CD4-positive, alpha-beta T cell treated with Interleukin-2 at 100 ng/mL for 4 hours (primary cell): Measurements from ENCODE around the gene LOXL4.

Source experiments
- DNase-seq: peaks from one replicate; pipeline ENCODE4 v3.0.0-alpha.2; 2020; ENCODE audit warnings: low spot score

The LOXL4 gene

DNA sequence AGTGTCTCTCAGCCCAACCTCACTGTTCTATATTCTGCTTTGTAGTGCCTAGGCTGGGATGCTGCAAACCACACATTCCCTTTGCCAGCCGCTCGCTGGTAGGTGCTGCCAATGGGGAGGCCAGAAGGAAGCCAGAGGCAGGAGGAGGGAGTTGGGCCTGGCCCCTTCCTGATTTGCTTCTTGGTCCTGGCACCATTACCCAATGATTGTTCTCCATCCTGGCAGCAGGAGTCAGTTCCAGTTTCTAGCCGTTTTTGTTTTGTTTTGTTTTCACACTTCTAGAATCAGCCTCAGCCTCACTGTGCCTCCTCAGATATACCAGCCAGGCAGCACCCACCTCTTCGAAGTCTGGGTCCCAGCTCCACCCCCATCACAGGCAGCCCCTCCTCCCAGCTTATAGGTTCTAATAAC is 27.4 kb upstream of the LOXL4 start:
- no peak for DNase-seq

- DNase-seq, result no peak
Observed at GRCh38 chr10:98294270-98294627, 26.3 kb upstream of the LOXL4 start.

- DNase-seq, result no peak
Observed at GRCh38 chr10:98293550-98294269, 25.7 kb upstream of the LOXL4 start.

- DNase-seq, result no peak
Observed at GRCh38 chr10:98292971-98293370, 25.0 kb upstream of the LOXL4 start.

- DNase-seq, result no peak
Observed at GRCh38 chr10:98289802-98290209, 21.8 kb upstream of the LOXL4 start.

GRCh38 chr10:98287321-98287720 is 19.3 kb upstream of the LOXL4 start:
- DNase-seq, result no peak

- DNase-seq, result no peak
Observed at GRCh38 chr10:98286419-98286818, 18.4 kb upstream of the LOXL4 start.

DNA sequence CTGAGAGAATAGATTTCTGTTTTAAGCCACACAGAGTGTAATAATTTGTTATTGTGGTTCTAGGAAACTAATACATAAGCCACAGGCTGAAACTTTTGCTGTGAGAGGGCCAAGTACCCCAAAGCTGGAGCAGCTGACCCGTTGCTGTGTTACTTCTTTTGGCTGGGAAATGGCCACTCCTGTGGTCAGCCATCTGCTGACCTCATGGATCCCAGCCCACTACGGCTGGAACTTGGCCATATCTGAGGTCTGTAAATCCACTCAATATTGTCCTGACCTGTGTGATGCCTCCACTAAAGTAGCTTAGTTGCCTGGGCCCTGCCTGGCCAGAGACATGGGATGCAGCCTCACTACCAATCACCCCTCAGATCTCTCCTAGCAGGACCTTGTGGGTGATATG is 17.4 kb upstream of the LOXL4 start:
- DNase-seq, result no peak

GRCh38 chr10:98276311-98276710 is 8.3 kb upstream of the LOXL4 start:
- no peak for DNase-seq

DNA sequence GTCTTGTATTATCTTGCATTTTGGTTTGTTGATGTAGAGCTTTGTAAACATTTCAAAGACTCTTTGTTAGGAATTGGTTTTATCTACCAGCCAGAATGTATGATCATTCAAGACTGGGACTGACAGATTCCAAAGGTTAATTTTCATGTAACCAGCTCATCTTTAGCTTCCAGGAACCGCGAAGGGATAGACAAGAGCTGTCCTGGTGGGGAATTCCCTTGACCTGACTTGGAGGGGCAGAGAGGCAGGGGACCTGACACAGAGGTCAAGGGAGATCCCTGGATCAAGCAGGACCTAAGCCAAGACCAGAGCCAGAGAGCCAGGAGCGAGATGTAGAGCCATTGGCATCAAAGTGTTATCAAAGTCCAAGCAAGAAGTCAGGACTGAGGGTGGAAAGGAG is 6.6 kb upstream of the LOXL4 start:
- DNase-seq, result no peak

GRCh38 chr10:98273057-98273850 is 5.3 kb upstream of the LOXL4 start:
- no peak for DNase-seq

DNA sequence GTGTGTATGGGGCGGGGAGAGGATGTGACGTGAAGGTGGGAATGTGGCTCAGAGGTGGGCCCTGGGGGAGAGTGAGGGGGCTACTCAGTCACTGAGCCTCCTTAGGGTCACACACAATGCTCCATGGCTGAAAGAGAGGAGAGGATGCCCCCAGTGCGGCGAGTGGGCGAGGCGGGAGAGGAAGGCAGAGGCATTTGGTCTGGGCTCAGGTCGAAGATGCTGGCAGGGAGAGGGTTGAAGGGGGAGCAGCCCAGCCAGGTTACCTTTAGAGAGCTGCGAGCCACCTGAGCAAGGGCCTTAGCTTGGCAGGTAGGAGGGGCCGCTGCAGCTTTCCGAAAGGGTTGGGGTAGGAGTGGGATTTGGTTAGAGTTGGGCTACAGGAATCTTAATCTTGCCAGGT is 4.7 kb upstream of the LOXL4 start:
- no peak for DNase-seq

DNA sequence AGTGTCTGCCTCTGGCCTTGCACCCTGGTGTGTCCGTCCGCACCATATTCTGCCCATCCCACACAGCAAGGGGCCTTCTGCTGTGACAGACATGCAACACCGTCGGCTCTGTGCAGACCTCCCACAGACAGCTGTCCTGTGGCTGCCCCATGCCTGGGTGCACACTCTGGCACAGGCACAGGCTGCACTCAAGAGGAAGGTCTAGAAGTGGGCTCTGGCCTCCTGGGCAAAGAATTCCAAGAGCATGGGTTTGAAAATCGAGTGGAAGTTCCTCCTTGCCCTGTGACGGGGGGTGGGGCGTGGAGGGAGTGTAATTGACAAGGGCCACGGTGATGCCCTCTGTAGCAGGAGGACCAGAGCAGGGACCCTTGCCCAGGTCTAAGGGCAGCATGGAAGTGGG is 4.3 kb upstream of the LOXL4 start:
- no peak for DNase-seq

- DNase-seq, result no peak
Observed at GRCh38 chr10:98270786-98271185, 2.8 kb upstream of the LOXL4 start.

GRCh38 chr10:98270073-98270740 is 2.2 kb upstream of the LOXL4 start:
- DNase-seq, result no peak

- DNase-seq, result no peak
Observed at GRCh38 chr10:98269435-98269912, 1.5 kb upstream of the LOXL4 start.

DNA sequence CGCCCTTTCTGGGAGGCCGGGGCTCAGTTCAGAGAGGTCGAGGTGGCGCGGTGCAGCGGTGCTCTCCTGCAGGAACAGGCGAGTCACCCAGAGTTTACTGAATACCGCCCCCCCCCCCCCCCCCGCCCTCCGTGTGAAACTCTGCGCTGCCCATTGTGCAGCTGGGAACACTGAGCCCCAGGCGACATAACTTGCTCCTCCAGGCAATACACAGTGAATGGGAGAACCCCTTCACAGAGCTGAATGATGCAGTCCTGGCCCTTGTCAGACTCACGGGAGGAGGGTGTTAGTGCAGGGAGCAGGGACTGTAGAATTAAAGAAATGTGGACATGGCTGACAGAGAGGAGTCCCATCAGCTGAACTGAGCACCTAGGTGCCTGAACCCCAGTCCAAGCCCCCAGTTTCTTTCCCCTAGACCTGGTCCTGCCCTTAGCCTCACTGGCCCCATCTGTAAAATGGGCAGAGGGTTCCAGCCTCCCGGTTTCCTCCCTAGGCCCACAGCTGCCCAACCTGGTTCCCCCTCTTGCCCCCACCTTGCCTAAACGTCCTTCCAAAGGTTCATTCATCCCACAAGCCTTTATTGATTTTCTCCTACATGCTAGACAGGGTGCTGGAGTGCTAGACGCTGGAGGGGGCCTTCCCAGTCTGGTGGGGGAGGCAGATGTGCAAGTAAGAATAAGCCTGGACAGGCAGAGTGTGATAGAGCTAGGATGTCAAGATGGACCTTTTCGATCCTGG is 869 bp upstream of the LOXL4 start:
- no peak for DNase-seq

DNA sequence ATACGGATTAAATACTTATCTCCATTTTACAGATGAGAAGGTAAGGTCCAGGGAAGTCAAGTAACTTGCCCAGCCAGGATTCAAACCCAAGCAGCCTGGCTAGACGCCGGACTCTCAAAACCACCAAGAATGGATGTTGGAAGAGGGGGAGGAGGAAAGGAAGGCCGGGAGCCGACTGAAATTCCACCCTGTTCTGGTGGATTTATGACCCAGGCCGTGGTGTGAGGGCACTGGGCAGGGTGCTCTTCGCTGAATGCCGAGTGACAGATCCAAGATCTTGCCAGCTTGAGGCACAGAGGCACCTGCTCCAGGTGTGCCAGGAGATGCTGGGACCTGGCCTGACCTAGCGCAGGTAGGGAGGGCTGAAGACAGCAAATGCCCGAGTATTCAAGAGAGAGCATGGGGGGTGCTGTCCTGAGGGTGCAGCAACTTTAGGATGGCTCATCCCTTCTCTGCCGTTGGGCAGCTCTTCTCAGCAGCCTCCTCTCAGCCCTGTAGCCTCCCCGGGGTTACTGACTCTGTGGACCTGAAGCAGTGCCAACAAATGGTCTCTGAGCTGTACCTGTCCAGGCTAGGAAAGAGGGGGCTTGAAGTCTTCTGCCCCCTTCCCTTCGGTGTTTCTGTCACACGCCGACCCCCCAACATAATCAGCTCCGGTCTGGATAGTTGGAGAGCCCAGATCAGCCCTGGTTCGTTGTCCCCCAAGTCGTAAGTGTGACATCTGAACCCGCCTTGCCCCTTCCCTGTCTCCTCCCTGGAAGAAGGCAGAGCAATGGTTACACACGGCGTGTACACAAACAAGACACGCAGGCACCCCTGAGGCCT is 713 bp downstream of the LOXL4 start:
- DNase-seq, result no peak

DNA sequence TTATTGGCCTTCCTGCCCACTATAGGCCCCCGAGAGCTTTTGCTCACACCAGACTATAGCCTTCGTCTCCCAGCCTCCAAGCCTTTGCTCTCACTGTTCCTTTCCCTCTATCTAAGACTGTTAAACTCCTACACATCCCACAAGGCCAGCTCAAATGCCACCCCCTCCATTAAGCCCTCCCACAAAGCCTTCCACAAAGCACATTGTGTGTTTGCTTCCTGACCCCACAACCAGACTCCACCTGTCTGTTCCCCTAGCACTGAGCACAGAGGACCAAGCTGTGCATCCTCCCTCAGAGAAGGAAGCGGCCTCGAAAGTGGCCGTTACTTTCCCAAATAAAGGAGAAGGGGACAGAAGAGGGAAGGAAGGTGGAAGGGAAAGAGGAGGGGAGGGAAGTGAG is 1.3 kb downstream of the LOXL4 start:
- no peak for DNase-seq

DNA sequence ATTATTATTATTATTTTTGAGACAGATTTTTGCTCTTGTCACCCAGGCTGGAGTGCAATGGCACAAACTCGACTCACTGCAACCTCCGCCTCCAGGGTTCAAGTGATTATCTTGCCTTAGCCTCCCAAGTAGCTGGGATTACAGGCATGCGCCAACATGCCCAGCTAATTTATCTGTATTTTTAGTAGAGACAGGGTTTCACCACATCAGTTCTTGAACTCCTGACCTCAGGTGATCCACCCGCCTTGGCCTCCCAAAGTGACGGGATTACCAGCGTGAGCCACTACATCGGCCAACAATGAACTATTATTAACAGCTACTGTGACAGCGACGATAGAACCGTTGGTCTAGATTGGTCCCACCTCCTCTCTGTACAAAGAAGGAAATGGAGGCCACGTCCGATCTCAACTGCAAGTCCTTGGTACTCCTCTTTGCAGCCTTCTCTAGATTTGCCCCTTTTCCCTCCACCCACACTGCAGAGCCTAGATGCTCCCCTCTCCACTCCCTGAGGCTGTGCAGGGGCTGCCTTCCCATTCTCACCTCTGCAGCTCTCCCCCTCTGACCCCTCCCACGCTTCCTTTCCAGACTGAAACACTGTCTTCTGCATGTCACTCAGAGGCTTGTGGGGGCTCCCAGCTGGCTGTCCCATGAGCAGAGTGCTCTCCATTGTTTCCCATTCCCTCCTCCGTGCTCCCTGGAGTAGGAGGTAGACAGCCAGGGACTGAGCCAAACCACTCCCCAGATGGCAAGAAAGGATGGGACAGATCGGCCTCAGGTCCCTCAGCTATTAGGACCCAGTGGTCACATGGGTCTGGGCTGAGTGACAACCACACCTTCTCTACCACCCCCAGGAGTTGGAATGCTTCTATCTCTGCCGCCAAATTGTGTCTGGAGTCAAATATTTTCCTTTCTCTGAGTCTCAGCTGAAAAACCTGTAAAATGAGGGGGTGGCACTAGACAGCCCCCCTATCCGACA is 2.3 kb downstream of the LOXL4 start:
- DNase-seq, result no peak
